ENCODE data around the gene CCDC171.

The CCDC171 gene

DNA sequence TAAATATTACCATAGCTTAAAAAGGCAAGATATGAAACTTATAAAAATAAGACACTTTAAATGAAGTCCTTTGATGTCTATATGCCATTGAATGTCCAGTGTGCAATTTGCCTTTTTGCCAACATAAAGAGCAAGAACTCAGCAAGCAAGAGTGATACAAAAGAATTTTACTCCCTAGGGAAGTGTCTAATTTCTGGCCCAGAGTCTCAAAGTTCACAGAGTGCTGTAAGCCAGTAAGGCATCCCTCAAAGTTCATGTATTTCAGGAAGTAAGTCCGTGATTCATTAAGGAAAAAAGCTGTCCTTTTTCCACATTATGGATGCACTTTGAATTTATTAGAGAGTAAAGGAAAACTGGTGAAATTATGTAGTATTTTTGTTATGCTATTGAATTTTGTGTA, 185.2 kb downstream of the CCDC171 start:
- H3K4me3 ChIP-seq (ENCODE audit: low read depth, low read length), result no peak overlapping the region
- H3K27me3 ChIP-seq (ENCODE audit: insufficient read depth, low read depth, severe bottlenecking), result no peaks in the 10 kb centered on the region
- H3K9me3 ChIP-seq (ENCODE audit: severe bottlenecking), result no peaks in the 10 kb centered on the region
- no peaks in the 10 kb centered on the region for H3K36me3 ChIP-seq
- TF ChIP-seq, protein P1, sequence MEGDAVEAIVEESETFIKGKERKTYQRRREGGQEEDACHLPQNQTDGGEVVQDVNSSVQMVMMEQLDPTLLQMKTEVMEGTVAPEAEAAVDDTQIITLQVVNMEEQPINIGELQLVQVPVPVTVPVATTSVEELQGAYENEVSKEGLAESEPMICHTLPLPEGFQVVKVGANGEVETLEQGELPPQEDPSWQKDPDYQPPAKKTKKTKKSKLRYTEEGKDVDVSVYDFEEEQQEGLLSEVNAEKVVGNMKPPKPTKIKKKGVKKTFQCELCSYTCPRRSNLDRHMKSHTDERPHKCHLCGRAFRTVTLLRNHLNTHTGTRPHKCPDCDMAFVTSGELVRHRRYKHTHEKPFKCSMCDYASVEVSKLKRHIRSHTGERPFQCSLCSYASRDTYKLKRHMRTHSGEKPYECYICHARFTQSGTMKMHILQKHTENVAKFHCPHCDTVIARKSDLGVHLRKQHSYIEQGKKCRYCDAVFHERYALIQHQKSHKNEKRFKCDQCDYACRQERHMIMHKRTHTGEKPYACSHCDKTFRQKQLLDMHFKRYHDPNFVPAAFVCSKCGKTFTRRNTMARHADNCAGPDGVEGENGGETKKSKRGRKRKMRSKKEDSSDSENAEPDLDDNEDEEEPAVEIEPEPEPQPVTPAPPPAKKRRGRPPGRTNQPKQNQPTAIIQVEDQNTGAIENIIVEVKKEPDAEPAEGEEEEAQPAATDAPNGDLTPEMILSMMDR (IDR thresholded peaks at IDR 0.05; ENCODE audit: low read depth, low read length), result no peak
- H3K27ac ChIP-seq, result no peak overlapping the region
- no peak for DNase-seq

DNA sequence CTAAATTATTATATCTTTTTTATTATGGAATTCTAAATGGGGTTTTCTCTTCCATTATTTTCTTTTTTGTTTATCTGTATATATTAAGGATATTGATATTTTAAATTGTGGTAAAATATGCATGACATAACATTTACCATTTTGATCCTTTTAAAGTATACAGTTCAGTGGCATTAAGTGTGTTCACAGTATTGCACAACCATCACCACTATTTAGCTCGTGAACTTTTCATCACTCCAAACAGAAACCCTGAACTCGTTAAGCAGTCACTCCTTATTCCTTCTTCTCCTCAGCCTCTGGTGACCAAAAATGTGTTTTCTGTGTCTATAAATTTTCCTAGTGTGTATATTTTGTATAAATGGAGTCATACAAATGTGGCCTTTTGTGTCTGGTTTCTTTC, 188.2 kb downstream of the CCDC171 start:
- H3K27ac ChIP-seq, result no peak overlapping the region
- no peak for DNase-seq
- no peaks in the 10 kb centered on the region for H3K27me3 ChIP-seq (ENCODE audit: insufficient read depth, low read depth, severe bottlenecking)
- no peaks in the 10 kb centered on the region for H3K9me3 ChIP-seq (ENCODE audit: severe bottlenecking)
- H3K36me3 ChIP-seq, result no peaks in the 10 kb centered on the region
- H3K4me3 ChIP-seq (ENCODE audit: low read depth, low read length), result no peak overlapping the region
- TF ChIP-seq, protein P1 (IDR thresholded peaks at IDR 0.05; ENCODE audit: low read depth, low read length), result no peak

DNA sequence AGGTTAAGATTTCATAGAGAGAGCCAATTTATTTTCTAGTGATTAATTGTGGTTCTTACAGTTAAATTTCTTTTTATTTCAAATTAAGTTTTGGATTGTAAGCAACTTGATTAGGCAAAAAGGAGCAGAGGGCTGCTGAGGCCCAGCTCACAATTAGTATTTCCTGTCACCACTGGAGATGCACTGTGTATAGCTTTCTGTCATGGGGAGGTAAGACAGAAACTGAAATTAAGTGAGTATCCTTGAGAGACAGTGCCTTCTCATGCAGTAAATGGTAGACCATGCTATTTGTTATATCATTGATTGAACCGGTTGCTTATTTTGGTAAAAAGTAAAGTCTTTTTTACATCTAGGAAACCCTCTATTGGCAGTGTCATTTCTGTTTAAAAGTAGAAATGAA, 190.7 kb downstream of the CCDC171 start:
- no peak for DNase-seq
- Histone ChIP-seq H3K36me3 (no peaks in the 10 kb centered on the region), H3K27me3 (ENCODE audit: insufficient read depth, low read depth, severe bottlenecking) (no peaks in the 10 kb centered on the region), H3K27ac (no peak overlapping the region), H3K4me3 (ENCODE audit: low read depth, low read length) (no peak overlapping the region), H3K9me3 (ENCODE audit: severe bottlenecking) (no peaks in the 10 kb centered on the region)
- TF ChIP-seq, protein P1 (IDR thresholded peaks at IDR 0.05; ENCODE audit: low read depth, low read length), result no peak

DNA sequence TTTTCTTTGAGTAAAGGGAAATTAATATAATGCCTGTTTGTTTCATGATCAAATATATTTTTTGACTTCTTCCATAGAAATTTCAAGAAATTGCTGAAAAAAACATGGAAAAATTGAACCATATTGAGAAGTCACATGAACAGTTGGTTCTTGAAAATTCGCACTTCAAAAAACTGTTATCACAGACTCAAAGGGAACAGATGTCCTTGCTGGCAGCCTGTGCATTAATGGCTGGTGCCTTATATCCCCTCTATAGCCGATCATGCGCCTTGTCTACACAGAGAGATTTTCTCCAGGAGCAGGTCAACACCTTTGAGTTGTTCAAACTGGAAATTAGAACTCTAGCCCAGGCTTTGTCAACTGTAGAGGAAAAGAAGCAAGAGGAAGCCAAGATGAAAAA, 191.4 kb downstream of the CCDC171 start:
- Histone ChIP-seq H3K36me3 (no peaks in the 10 kb centered on the region), H3K9me3 (ENCODE audit: severe bottlenecking) (no peaks in the 10 kb centered on the region), H3K4me3 (ENCODE audit: low read depth, low read length) (no peak overlapping the region), H3K27me3 (ENCODE audit: insufficient read depth, low read depth, severe bottlenecking) (no peaks in the 10 kb centered on the region), H3K27ac (no peak overlapping the region)
- TF ChIP-seq, protein P1 (IDR thresholded peaks at IDR 0.05; ENCODE audit: low read depth, low read length), result no peak
- no peak for DNase-seq

DNA sequence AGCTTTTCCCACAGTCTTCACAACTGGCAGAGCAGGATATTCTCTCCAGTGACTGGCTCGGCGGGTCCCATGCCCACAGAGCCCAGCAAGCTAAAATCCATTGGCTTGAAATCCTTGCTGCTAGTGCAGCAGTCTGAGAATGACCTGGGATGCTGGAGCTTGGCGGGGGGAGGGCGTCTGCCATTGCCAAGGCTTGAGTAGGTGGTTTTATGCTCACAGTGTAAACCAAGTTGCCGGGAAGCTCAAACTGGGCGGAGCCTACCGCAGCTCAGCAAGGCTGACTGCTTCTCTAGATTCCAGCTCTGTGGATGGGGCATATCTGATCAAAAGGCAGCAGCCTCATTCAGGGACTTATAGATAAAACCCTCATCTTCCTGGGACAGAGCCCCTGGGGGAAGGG, 194.1 kb downstream of the CCDC171 start:
- H3K9me3 ChIP-seq (ENCODE audit: severe bottlenecking), result no peaks in the 10 kb centered on the region

DNA sequence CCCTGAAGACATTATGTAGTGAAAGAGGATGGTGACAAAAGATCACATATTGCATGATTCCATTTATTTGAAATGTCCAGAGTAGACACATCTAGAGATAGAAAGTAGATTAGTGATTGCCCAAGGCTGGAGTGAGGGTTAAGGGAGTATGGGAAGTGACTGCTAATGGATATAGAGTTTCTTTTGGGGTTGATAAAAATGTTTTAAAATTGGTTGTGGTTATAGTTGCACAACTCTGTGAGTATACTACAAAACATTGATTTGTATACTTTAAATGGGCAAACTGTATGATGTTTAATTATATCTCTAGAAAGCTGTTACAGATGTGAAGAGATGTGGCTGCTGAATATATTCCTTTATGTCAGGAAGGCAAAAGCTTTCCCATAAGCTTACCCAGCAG, 202.8 kb downstream of the CCDC171 start:
- Histone ChIP-seq H3K9me3 (ENCODE audit: severe bottlenecking) (no peaks in the 10 kb centered on the region), H3K36me3 (no peaks in the 10 kb centered on the region), H3K4me3 (ENCODE audit: low read depth, low read length) (no peak overlapping the region), H3K27me3 (ENCODE audit: insufficient read depth, low read depth, severe bottlenecking) (no peaks in the 10 kb centered on the region), H3K27ac (no peak overlapping the region)
- DNase-seq, result no peak
- TF ChIP-seq, protein P1 (IDR thresholded peaks at IDR 0.05; ENCODE audit: low read depth, low read length), result no peak

More for the DNA sequence above, 194.1 kb downstream of the CCDC171 start:
- no peaks in the 10 kb centered on the region for H3K27me3 ChIP-seq (ENCODE audit: insufficient read depth, low read depth, severe bottlenecking)
- H3K27ac ChIP-seq, result no peak overlapping the region
- no peak for DNase-seq
- TF ChIP-seq, protein P1 (IDR thresholded peaks at IDR 0.05; ENCODE audit: low read depth, low read length), result no peak
- H3K36me3 ChIP-seq, result no peaks in the 10 kb centered on the region
- no peak overlapping the region for H3K4me3 ChIP-seq (ENCODE audit: low read depth, low read length)

Measured in WERI-Rb-1 (cell line).